ENCODE results near the gene RSPH9.

DNA sequence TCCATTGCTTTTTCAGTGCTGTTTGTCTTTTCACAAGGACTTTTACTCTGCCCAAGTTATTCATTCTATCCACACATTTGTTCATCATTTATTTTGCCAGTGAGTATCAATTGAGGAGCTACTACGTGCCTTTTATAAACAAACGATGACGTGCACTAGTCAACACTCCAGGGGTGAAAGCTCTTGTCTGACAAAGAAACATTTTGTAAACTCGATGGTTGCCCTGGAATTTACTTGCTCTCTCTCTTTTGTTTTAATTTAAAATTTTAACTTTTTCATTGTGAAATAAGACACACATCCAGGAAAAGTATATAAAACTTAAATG, 51.1 kb downstream of the RSPH9 start:
- TF ChIP-seq, protein P1, sequence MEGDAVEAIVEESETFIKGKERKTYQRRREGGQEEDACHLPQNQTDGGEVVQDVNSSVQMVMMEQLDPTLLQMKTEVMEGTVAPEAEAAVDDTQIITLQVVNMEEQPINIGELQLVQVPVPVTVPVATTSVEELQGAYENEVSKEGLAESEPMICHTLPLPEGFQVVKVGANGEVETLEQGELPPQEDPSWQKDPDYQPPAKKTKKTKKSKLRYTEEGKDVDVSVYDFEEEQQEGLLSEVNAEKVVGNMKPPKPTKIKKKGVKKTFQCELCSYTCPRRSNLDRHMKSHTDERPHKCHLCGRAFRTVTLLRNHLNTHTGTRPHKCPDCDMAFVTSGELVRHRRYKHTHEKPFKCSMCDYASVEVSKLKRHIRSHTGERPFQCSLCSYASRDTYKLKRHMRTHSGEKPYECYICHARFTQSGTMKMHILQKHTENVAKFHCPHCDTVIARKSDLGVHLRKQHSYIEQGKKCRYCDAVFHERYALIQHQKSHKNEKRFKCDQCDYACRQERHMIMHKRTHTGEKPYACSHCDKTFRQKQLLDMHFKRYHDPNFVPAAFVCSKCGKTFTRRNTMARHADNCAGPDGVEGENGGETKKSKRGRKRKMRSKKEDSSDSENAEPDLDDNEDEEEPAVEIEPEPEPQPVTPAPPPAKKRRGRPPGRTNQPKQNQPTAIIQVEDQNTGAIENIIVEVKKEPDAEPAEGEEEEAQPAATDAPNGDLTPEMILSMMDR (IDR thresholded peaks at IDR 0.05; ENCODE audit: low read depth, low read length, poor library complexity, severe bottlenecking): no peak
- no peak for TF ChIP-seq EZH2phosphoT487 (IDR thresholded peaks at IDR 0.05; ENCODE audit: borderline replicate concordance, low read length)

Measured in DOHH2 (cell line).